ENCODE data around the gene GRAP2. TPM values are rescaled to one million over a fixed set of nuclear protein-coding genes. Genes with fewer than 3 reads are reported as not detected.

GRAP2 gene
- total and polyA plus RNA-seq, 2 of the 8 experiments (the other 6 are each of a cell fraction or from before 2014, with no cell fraction given): 0.08 TPM; not detected in 1

GRCh38 chr22:40014667-40015248 is 113.9 kb downstream of the GRAP2 start:
- Histone ChIP-seq H2BK15ac (ENCODE audit: low read length) (no peak overlapping the region), H2BK12ac (ENCODE audit: low read depth, low read length) (no peak overlapping the region), H2BK20ac (ENCODE audit: low read length) (no peak overlapping the region), H4K91ac (replicated peaks; ENCODE audit: insufficient read length, low read length) (no peak overlapping the region), H2AFZ (ENCODE audit: low read length) (no peak overlapping the region), H3K9me3 (ENCODE audit: insufficient read depth in 2 of 2, low read depth in 1 of 2, low read length in 1 of 2) (no peaks in the 10 kb centered on the region), H2BK120ac (replicated peaks; ENCODE audit: low read depth, low read length) (no peak overlapping the region), H3K14ac (ENCODE audit: insufficient read length) (no peak overlapping the region), H3K4me2 (ENCODE audit: insufficient read depth in 1 of 2, low read depth in 2 of 2, low read length in 2 of 2) (no peak overlapping the region), H3K18ac (ENCODE audit: extremely low read depth, low read length) (no peak overlapping the region), H4K5ac (ENCODE audit: insufficient read length, low read depth, low read length) (no peak overlapping the region), H3K9ac (replicated peaks in 1 of 4; ENCODE audit: extremely low read depth in 1 of 4, low read depth in 3 of 4, low read length in 3 of 4) (no peak overlapping the region), H3K23me2 (ENCODE audit: low read depth, low read length) (no peaks in the 10 kb centered on the region), H4K8ac (ENCODE audit: extremely low read depth, insufficient read depth, low read length) (no peak overlapping the region), H3K27ac (ENCODE audit: low read depth, low read length) (no peak overlapping the region), H3K27me3 (replicated peaks in 1 of 4; ENCODE audit: control insufficient read depth in 3 of 4, extremely low read depth in 1 of 4, insufficient read depth in 3 of 4, low read length in 3 of 4) (no peaks in the 10 kb centered on the region), H3K4me1 (replicated peaks in 1 of 4; ENCODE audit: control insufficient read depth in 3 of 4, insufficient read depth in 4 of 4, low read length in 3 of 4) (peaks cover 2 to 7% (median 5%) of the 10 kb centered on the region in 4 experiments; a peak in 6 of 7 replicates), H2AK5ac (ENCODE audit: low read depth, low read length) (no peak overlapping the region), H3K56ac (replicated peaks; ENCODE audit: insufficient read length, low read depth, low read length) (no peak overlapping the region), H3K36me3 (ENCODE audit: control insufficient read depth in 2 of 4, insufficient read depth in 4 of 4, low read length in 3 of 4) (peaks cover 0 to 4% (median 2%) of the 10 kb centered on the region in 4 experiments; a peak in 4 of 8 replicates), H3K79me2 (ENCODE audit: control insufficient read depth in 1 of 2, insufficient read depth in 2 of 2, low read length in 2 of 2) (peaks cover 0 to 6% of the 10 kb centered on the region in 2 experiments; a peak in 2 of 4 replicates), H2BK5ac (ENCODE audit: low read depth, low read length) (no peak overlapping the region), H3K4ac (replicated peaks; ENCODE audit: insufficient read length, low read depth, low read length) (no peak overlapping the region), H4K20me1 (replicated peaks in 1 of 2; ENCODE audit: control insufficient read depth in 1 of 2, insufficient read depth in 2 of 2, low read length in 2 of 2) (peaks cover 2 to 4% of the 10 kb centered on the region in 2 experiments), H3K23ac (ENCODE audit: insufficient read length) (no peak overlapping the region), H3K79me1 (ENCODE audit: low read depth, low read length) (no peaks in the 10 kb centered on the region), H3K4me3 (ENCODE audit: extremely low read depth in 1 of 4, insufficient read depth in 2 of 4, low read depth in 3 of 4, low read length in 4 of 4) (no peak overlapping the region)
- ChIA-PET POLR2A (ENCODE audit: partially characterized antibody) (interaction anchor here (1.8 kb wide), 1 partner anchor 12 kb away, joined by 6 read pairs; no protein-coding TSS in a partner anchor), CTCF (ENCODE audit: partially characterized antibody) (interaction anchor here (2.3 kb wide), 1 partner anchor 10 kb away, joined by 10 read pairs; no protein-coding TSS in a partner anchor)
- WGBS, 2 experiments (ENCODE audit: extremely low coverage in 1 of 2, insufficient coverage in 1 of 2, insufficient read length in 1 of 2, insufficient replicate concordance in 2 of 2, low coverage in 1 of 2, low lambda C conversion rate in 2 of 2, missing lambda C conversion rate in 1 of 2): 88% methylated on average over 5 of the region's 5 CpGs; no CpG with 5 or more reads in 1 of the 2 experiments
- TF ChIP-seq CTBP2 (IDR thresholded peaks at IDR 0.05; ENCODE audit: borderline replicate concordance, insufficient read depth, insufficient read length, low read length): no peak
- no peak for TF ChIP-seq POLR2A (IDR thresholded peaks at IDR 0.05; ENCODE audit: control extremely low read depth in 1 of 2, low read depth in 2 of 2, low read length in 2 of 2)
- TF ChIP-seq CHD1 (IDR thresholded peaks at IDR 0.05; ENCODE audit: low read depth, low read length): no peak
- TF ChIP-seq HDAC6 (IDR thresholded peaks at IDR 0.05; ENCODE audit: low read depth, low read length): no peak
- TF ChIP-seq TAF1 (IDR thresholded peaks at IDR 0.05; ENCODE audit: low read depth, low read length): no peak
- no peak for TF ChIP-seq POU5F1 (IDR thresholded peaks at IDR 0.05; ENCODE audit: low read depth, low read length)
- TF ChIP-seq EZH2 (IDR thresholded peaks at IDR 0.05; ENCODE audit: low read depth, low read length, severe bottlenecking): no peak
- no peak for TF ChIP-seq GTF2F1 (IDR thresholded peaks at IDR 0.05; ENCODE audit: borderline replicate concordance, low read depth, low read length)
- TF ChIP-seq CBX8 (IDR thresholded peaks at IDR 0.05; ENCODE audit: borderline replicate concordance, low read depth, low read length): no peak
- no peak for FAIRE-seq
- DNase-seq (ENCODE audit: low read depth in 1 of 2, low spot score in 2 of 2): no peak

Measured in H1 (cell line).